ENCODE results near the gene ADCY10.
"Not testable (repeated sequence)": the region's sequence is repeated elsewhere in the genome, so short reads cannot be mapped to it uniquely, and the experiment has no call there.

The ADCY10 gene

GRCh38 chr1:167812972-167813371 lies 101.0 kb downstream of the ADCY10 start:
- no peak overlapping the region for H3K4me3 ChIP-seq (ENCODE audit: control insufficient read depth, low read depth, low read length)
- no peak for DNase-seq (ENCODE audit: low read depth)
- TF ChIP-seq CTCF (conservative IDR thresholded peaks at IDR 0.05; ENCODE audit: control insufficient read depth, insufficient read depth, low read depth, low read length) = no peak

- peak; percentile 17 for DNase-seq (ENCODE audit: low read depth)
- no peak for TF ChIP-seq CTCF (conservative IDR thresholded peaks at IDR 0.05; ENCODE audit: control insufficient read depth, insufficient read depth, low read depth, low read length)
- no peak overlapping the region for H3K4me3 ChIP-seq (ENCODE audit: control insufficient read depth, low read depth, low read length)
Observed at GRCh38 chr1:167808690-167809089, 105.2 kb downstream of the ADCY10 start.

GRCh38 chr1:167808104-167808503 lies 105.8 kb downstream of the ADCY10 start:
- DNase-seq (ENCODE audit: low read depth) = peak; percentile 85
- no peak for TF ChIP-seq CTCF (conservative IDR thresholded peaks at IDR 0.05; ENCODE audit: control insufficient read depth, insufficient read depth, low read depth, low read length)
- H3K4me3 ChIP-seq (ENCODE audit: control insufficient read depth, low read depth, low read length) = no peak overlapping the region

- H3K4me3 ChIP-seq (ENCODE audit: control insufficient read depth, low read depth, low read length); DNase-seq (ENCODE audit: low read depth): not testable (repeated sequence)
Observed at GRCh38 chr1:167806676-167807075, 107.3 kb downstream of the ADCY10 start.

GRCh38 chr1:167806235-167806634 lies 107.7 kb downstream of the ADCY10 start:
- H3K4me3 ChIP-seq (ENCODE audit: control insufficient read depth, low read depth, low read length); DNase-seq (ENCODE audit: low read depth): not testable (repeated sequence)

GRCh38 chr1:167805041-167805556 lies 108.8 kb downstream of the ADCY10 start:
- no peak for DNase-seq (ENCODE audit: low read depth)
- no peak for TF ChIP-seq CTCF (conservative IDR thresholded peaks at IDR 0.05; ENCODE audit: control insufficient read depth, insufficient read depth, low read depth, low read length)

GRCh38 chr1:167803358-167804207 lies 110.4 kb downstream of the ADCY10 start:
- DNase-seq (ENCODE audit: low read depth) = peak; percentile 94
- no peak overlapping the region for H3K4me3 ChIP-seq (ENCODE audit: control insufficient read depth, low read depth, low read length)
- TF ChIP-seq CTCF (conservative IDR thresholded peaks at IDR 0.05; ENCODE audit: control insufficient read depth, insufficient read depth, low read depth, low read length) = peak; percentile 98

More at GRCh38 chr1:167805041-167805556, 108.8 kb downstream of the ADCY10 start:
- H3K4me3 ChIP-seq (ENCODE audit: control insufficient read depth, low read depth, low read length) = no peak overlapping the region

Measured in fibroblast of mammary gland (primary cell).